ENCODE data around the gene COL4A2. TPM values are rescaled to one million over a fixed set of nuclear protein-coding genes. Genes with fewer than 3 reads are reported as not detected.

COL4A2 gene
- total RNA-seq, 4 donors from 2014 or later: 419 to 931 (median 555) TPM

DNA sequence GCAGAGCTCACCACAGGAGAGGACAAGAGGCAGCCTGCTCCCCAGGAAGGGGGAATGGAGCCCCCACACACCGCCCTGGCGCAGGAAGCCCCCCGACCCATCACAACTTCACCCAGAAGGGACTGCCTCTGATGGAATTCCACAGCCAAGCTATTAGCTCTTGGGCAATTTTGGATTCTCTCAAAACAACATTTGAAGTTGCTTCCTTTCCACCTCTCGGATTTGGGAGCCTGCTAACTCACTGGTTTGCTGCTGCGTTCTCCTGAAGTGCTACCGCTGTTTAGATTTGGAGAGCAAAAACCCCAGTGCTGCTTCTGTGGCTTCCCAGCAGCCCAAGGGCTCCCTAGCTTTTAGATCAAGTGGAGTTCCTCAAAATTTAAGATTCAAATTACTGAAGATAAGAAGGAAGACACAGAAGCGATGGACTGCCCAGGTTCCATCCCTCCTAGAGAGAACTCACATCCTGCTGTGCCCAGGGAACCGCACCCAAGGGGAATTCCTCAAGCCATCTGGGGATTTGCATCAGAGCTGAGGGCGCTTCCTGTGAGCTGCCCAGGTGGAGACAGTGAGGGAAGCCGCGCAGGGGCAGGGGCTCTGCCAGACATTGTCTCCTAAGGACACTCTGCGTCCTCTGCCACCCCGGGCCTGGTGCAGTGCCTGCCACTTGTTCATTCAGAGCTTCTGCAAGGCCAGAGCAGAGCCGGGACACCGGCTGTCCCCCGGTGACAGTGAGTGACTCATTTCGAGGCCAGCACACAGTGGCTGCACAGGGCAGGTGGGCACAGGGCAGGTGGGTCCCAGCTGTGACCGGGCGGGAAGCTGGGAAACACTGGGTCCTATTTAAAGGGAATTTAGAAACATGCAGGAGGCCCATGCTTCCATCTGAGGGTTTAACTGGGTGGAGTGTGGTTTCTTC is 45.7 kb upstream of the COL4A2 start:
- Histone ChIP-seq H3K9me3 (no peaks in the 10 kb centered on the region), H3K27ac (replicated peaks in 1 of 4) (peak overlapping the region; percentile 64 to 80 (median 72)), H3K36me3 (peaks cover 0 to 5% (median 0%) of the 10 kb centered on the region in 4 donors), H3K27me3 (no peaks in the 10 kb centered on the region), H3K4me1 (peaks cover 69 to 91% (median 88%) of the 10 kb centered on the region in 4 donors), H3K4me3 (no peak overlapping the region)
- intact Hi-C loops (cut with DNase I): no loop called here
- WGBS: 72% methylated on average over 17 of the region's 19 CpGs
- no peak for DNase-seq (ENCODE audit: extremely low spot score)
- TF ChIP-seq POLR2AphosphoS5 (IDR thresholded peaks at IDR 0.05) (no peak), POLR2A (IDR thresholded peaks at IDR 0.05; ENCODE audit: low read depth) (no peak), EP300 (IDR thresholded peaks at IDR 0.05) (no peak)
- TF ChIP-seq, protein P1, sequence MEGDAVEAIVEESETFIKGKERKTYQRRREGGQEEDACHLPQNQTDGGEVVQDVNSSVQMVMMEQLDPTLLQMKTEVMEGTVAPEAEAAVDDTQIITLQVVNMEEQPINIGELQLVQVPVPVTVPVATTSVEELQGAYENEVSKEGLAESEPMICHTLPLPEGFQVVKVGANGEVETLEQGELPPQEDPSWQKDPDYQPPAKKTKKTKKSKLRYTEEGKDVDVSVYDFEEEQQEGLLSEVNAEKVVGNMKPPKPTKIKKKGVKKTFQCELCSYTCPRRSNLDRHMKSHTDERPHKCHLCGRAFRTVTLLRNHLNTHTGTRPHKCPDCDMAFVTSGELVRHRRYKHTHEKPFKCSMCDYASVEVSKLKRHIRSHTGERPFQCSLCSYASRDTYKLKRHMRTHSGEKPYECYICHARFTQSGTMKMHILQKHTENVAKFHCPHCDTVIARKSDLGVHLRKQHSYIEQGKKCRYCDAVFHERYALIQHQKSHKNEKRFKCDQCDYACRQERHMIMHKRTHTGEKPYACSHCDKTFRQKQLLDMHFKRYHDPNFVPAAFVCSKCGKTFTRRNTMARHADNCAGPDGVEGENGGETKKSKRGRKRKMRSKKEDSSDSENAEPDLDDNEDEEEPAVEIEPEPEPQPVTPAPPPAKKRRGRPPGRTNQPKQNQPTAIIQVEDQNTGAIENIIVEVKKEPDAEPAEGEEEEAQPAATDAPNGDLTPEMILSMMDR (IDR thresholded peaks at IDR 0.05): no peak

DNA sequence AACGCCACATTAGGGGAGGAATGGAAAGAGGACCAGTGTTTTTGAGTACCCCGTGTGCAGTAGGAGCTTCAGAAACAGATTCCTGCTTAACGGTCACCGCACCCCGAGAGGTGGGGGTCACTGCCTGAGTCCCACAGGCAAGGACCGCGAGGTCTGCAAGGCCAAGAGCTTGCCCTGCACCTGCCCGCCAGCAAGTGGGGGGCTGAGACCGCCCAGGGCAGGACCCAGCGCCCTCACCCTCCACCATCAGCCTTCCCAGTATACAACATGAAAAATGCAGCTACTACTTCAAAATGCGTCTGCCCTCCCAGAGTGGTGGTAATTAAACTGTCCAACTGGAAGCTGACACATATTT is 45.0 kb upstream of the COL4A2 start:
- Histone ChIP-seq H3K4me1 (peaks cover 70 to 91% (median 88%) of the 10 kb centered on the region in 4 donors), H3K27ac (replicated peaks in 1 of 4) (peak overlapping the region; percentile 64 to 80 (median 72)), H3K27me3 (no peaks in the 10 kb centered on the region), H3K9me3 (no peaks in the 10 kb centered on the region), H3K36me3 (peaks cover 0 to 5% (median 0%) of the 10 kb centered on the region in 4 donors), H3K4me3 (no peak overlapping the region)
- 80% methylated on average over 11 of the region's 11 CpGs for WGBS
- intact Hi-C loops (cut with DNase I): no loop called here
- no peak for DNase-seq (ENCODE audit: extremely low spot score)
- TF ChIP-seq POLR2A (IDR thresholded peaks at IDR 0.05; ENCODE audit: low read depth): no peak
- TF ChIP-seq POLR2AphosphoS5 (IDR thresholded peaks at IDR 0.05): no peak
- no peak for TF ChIP-seq EP300 (IDR thresholded peaks at IDR 0.05)
- TF ChIP-seq, protein P1 (IDR thresholded peaks at IDR 0.05): no peak

DNA sequence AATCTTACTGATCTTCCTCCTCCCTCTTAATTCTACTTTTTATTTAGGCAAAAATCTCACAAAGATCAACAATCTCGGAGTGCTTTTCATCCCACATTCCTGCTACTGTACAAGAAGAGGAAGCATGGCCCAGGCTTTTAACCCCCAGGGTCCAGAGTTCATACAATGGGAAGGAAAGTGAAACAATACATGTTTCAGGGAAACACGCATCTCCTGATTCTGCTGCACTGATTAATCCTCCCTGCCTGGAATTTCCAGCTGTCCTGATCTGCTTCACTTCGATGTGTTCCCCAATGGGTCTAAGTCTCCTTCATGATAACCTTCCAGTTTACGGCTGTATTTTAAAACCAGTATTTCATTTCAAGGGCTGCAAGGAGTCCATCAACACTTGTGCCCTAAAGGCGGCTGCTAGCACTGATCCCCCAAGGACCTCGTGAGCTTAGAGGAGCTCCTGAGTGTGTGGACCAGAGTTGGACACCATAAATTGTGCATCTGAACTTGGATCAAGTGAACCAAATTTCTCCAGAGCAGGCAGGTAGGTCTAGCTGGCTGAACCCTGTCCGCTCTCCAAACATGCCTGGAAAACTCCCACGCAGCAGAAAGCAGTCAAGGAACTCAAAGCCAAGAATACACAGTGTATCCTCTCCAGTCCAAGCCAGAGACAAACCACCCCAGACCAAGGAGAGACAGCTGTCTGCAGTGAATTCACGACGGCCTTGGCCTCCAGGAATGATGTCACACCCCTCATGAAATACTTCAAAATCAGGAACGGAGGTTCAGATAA is 44.4 kb upstream of the COL4A2 start:
- WGBS: 25% methylated on average over 11 of the region's 11 CpGs
- no peaks in the 10 kb centered on the region for H3K9me3 ChIP-seq

DNA sequence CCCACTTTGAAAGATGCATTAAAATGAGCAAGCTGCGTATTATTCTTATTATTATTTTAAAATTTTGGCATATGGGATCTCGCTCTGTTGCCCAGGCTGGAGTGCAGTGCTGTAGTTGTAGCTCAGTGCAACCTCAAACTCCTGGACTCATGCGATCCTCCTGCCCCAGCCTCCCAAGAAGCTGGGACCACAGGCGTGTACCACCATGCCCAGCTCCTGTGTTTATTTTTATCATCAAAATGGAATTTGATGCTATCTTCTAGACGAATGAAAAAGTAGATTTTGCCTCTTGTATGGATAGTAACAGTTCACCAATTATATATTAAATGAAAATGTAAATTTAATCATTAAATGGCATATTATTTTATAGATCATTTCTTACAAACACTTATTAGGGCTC is 43.7 kb upstream of the COL4A2 start:
- Histone ChIP-seq H3K27ac (replicated peaks in 1 of 4) (peak overlapping the region; percentile 64 to 80 (median 72)), H3K4me1 (peaks cover 77 to 96% (median 95%) of the 10 kb centered on the region in 4 donors), H3K9me3 (no peaks in the 10 kb centered on the region), H3K4me3 (no peak overlapping the region), H3K27me3 (no peaks in the 10 kb centered on the region), H3K36me3 (peaks cover 0 to 5% (median 0%) of the 10 kb centered on the region in 4 donors)
- TF ChIP-seq POLR2AphosphoS5 (IDR thresholded peaks at IDR 0.05): no peak
- TF ChIP-seq EP300 (IDR thresholded peaks at IDR 0.05): no peak
- TF ChIP-seq, protein P1 (IDR thresholded peaks at IDR 0.05): no peak
- TF ChIP-seq POLR2A (IDR thresholded peaks at IDR 0.05; ENCODE audit: low read depth): no peak
- peak; percentile 89 for DNase-seq (ENCODE audit: extremely low spot score)
- WGBS: 63% methylated on average over 5 of the region's 5 CpGs
- intact Hi-C loops (cut with DNase I): no loop called here

More for the DNA sequence above, 44.4 kb upstream of the COL4A2 start:
- H3K4me3 ChIP-seq: peak overlapping the region in 2 of 4 donors; percentile 6 to 8
- H3K36me3 ChIP-seq: peaks cover 0 to 5% (median 0%) of the 10 kb centered on the region in 4 donors
- no peak for DNase-seq (ENCODE audit: extremely low spot score)
- intact Hi-C loops (cut with DNase I): no loop called here
- H3K4me1 ChIP-seq: peaks cover 70 to 93% (median 88%) of the 10 kb centered on the region in 4 donors
- no peaks in the 10 kb centered on the region for H3K27me3 ChIP-seq
- TF ChIP-seq, protein P1 (IDR thresholded peaks at IDR 0.05): no peak
- TF ChIP-seq POLR2AphosphoS5 (IDR thresholded peaks at IDR 0.05) (no peak), POLR2A (IDR thresholded peaks at IDR 0.05; ENCODE audit: low read depth) (no peak), EP300 (IDR thresholded peaks at IDR 0.05) (no peak)
- peak overlapping the region; percentile 64 to 80 (median 72) for H3K27ac ChIP-seq (replicated peaks in 1 of 4)

All from esophagus muscularis mucosa (tissue), 4 donors.